Activated CD8-positive, alpha-beta T cell treated with anti-CD3 and anti-CD28 coated beads, Interleukin-2, amount 10 ng/mL, durations not matched to agents 7 days and 5 days (primary cell): ENCODE results near the gene PNPLA7. TPM values are rescaled to one million over a fixed set of nuclear protein-coding genes. Genes with fewer than 3 reads are reported as not detected.
"Not testable (repeated sequence)": the region's sequence is repeated elsewhere in the genome, so short reads cannot be mapped to it uniquely, and the experiment has no call there.

ENCODE experiments used
- ATAC-seq: fragments of 150-1000 bp; cut with Tn5 transposase; one replicate; pipeline ENCODE4 v1.10.0; 2021; ENCODE audit warnings: moderate library complexity
- CTCF ChIA-PET: fragments of 350-600 bp; sonication (Branson Sonifier 250); formaldehyde crosslinking; loops from one replicate; lab custom pipeline; 2021; ENCODE audit warnings: antibody characterized with exemption; lab: Charles Lee
- POLR2A ChIA-PET: fragments of 350-600 bp; sonication (Branson Sonifier 250); formaldehyde crosslinking; loops from one replicate; lab custom pipeline; 2021; ENCODE audit warnings: antibody characterized with exemption; lab: Charles Lee
- DNase-seq: peaks from one replicate; pipeline ENCODE4 v3.0.0-alpha.2; 2020
- H3K27ac Mint-ChIP-seq: one replicate; pipeline ENCODE4 v1.8.0; 2021; ENCODE audit warnings: mild to moderate bottlenecking, mixed read lengths
- H3K27me3 Mint-ChIP-seq: one replicate; pipeline ENCODE4 v1.8.0; 2021; ENCODE audit warnings: low read depth, mixed read lengths
- H3K36me3 Mint-ChIP-seq: one replicate; pipeline ENCODE4 v1.8.0; 2021; ENCODE audit warnings: low read depth, mixed read lengths
- H3K4me1 Mint-ChIP-seq: one replicate; pipeline ENCODE4 v1.8.0; 2021; ENCODE audit warnings: low read depth, mixed read lengths
- H3K4me3 Mint-ChIP-seq: one replicate; pipeline ENCODE4 v1.8.0; 2021; ENCODE audit warnings: mild to moderate bottlenecking, mixed read lengths
- H3K9me3 Mint-ChIP-seq: one replicate; pipeline ENCODE4 v1.8.0; 2022; ENCODE audit warnings: mixed read lengths; ENCODE audit not compliant: insufficient read depth
- total RNA-seq, 2 experiments: library from RNA; stranded (reverse); gene quantifications; one replicate each; pipeline ENCODE4 v1.2.3, GENCODE V29; 2021

Gene PNPLA7
- total RNA-seq, 2 experiments from 2014 or later: 3.4 to 3.7 TPM

DNA sequence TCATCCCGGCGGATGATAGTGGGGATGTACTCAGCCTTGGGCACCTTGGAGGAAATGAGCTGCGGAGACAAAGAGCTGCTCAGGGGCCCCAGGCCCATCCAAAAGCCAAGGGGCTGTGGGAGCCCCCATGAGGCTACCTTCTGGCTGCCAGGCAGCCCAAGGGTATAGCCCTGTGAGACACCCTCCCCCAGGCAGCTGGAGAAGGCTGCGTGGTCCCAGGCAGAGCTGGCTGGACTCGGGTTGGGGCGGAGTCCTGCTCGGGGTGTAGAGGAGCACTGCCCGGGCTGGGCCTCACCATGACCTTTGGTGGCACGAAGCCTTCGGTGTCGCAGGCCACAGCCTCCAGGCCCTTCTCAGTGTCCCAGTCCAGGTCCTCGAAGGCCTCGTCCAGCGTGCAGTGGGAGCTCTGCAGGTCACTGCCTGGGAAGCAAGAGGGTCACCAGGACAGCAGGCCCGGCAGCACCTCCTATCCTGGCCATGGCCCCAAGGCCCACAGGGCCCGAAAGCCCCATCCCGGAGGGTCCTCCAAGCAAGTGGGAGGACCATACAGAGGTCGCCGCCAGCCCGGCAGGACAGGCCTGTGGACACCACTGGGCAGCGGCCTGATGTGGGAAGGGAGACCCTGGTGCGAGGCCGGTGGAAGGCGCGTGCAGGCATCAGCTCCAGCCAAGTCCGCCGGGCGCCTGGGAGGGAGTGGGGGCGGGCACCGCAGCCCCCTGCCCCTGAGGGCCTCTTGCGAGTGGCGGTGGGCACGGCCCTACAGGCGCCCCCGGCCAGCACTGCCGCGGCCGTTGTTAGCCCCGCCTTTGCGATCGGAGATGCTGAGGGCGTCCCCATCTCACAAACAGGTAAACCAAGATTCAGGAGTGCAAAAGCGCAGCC, 97.2 kb downstream of the PNPLA7 start:
- Mint-ChIP-seq H3K4me1 (peaks cover 32% of the 10 kb centered on the region), H3K27ac (peak overlapping the region; percentile 79), H3K27me3 (no peaks in the 10 kb centered on the region), H3K4me3 (no peak overlapping the region), H3K36me3 (peaks cover 44% of the 10 kb centered on the region), H3K9me3 (no peaks in the 10 kb centered on the region)
- ChIA-PET CTCF (interaction anchor here (1.3 kb wide), 1 partner anchor 30 kb away, joined by 4 read pairs; the partner anchor contains the start of genes EXD3 and NOXA1), POLR2A (no interaction called here)
- no peak for ATAC-seq
- DNase-seq: no peak

- H3K27ac Mint-ChIP-seq: peak overlapping the region; percentile 79
- H3K4me3 Mint-ChIP-seq: no peak overlapping the region
- no peaks in the 10 kb centered on the region for H3K9me3 Mint-ChIP-seq
- ChIA-PET CTCF (interaction anchor here (1.3 kb wide), 1 partner anchor 29 kb away, joined by 4 read pairs; the partner anchor contains the start of genes EXD3 and NOXA1), POLR2A (no interaction called here)
- peaks cover 49% of the 10 kb centered on the region for H3K36me3 Mint-ChIP-seq
- no peaks in the 10 kb centered on the region for H3K27me3 Mint-ChIP-seq
- ATAC-seq: no peak
- peaks cover 33% of the 10 kb centered on the region for H3K4me1 Mint-ChIP-seq
- peak; percentile 40 for DNase-seq
These were observed 98.0 kb downstream of the PNPLA7 start for GRCh38 chr9:137452006-137452760.

GRCh38 chr9:137451264-137452005, 98.8 kb downstream of the PNPLA7 start:
- H3K36me3 Mint-ChIP-seq: peaks cover 45% of the 10 kb centered on the region
- H3K27me3 Mint-ChIP-seq, DNase-seq, CTCF ChIA-PET, POLR2A ChIA-PET, ATAC-seq, H3K9me3 Mint-ChIP-seq, H3K4me3 Mint-ChIP-seq: not testable (repeated sequence)
- peaks cover 32% of the 10 kb centered on the region for H3K4me1 Mint-ChIP-seq
- peak overlapping the region; percentile 79 for H3K27ac Mint-ChIP-seq

DNA sequence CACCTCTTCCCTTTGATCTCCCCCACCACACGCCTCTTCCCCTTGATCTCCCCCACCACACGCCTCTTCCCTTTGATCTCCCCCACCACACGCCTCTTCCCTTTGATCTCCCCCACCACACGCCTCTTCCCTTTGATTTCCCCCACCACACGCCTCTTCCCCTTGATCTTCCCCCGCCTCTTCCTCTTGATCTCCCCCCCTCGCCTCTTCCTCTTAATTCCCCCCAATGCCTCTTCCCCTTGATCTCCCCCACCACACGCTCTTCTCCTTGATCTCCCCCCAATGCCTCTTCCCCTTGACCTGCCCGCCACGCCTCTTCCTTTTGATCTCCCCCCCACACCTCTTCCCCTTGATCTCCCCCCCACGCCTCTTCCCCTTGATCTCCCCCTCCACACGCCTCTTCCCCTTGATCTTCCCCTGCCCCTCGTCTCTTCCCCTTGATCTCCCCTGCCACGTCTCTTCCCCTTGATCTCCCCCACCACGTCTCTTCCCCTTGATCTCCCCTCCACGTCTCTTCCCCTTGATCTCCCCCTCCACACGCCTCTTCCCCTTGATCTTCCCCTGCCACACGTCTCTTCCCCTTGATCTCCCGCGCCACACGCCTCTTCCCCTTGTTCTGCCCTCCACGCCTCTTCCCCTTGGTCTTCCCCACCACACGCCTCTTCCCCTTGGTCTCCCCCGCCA, 99.5 kb downstream of the PNPLA7 start:
- H3K4me3 Mint-ChIP-seq, ATAC-seq, H3K9me3 Mint-ChIP-seq, CTCF ChIA-PET, POLR2A ChIA-PET, H3K27me3 Mint-ChIP-seq: not testable (repeated sequence)
- Mint-ChIP-seq H3K36me3 (peaks cover 43% of the 10 kb centered on the region), H3K4me1 (peaks cover 32% of the 10 kb centered on the region), H3K27ac (peak overlapping the region; percentile 55)
- peak; percentile 56 for DNase-seq

DNA sequence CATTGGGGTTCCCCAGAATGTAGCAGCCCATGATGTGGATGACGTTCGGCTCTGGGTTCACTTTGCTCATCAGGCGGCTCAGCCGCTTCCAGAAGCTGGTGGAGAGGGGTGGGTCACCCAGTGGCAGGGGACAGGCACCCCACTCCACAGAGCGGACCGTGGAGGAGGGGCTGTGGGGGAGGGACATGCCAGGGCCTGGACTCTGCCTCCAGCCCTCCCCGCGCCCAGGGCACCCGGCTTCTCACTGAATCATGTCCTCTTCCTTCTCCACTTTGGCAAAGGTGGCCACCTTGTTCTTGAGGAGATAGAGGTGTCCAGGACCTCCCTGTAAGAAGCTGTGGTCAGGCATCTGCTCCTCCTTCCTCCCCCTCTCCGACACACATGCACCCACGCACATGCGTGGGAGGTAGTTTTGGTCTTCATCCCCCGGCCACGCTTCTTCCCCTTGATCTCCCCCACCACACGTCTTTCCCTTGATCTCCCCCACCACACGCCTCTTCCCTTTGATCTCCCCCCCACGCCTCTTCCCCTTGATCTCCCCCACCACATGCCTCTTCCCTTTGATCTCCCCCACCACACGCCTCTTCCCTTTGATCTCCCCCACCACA, 100.2 kb downstream of the PNPLA7 start:
- Mint-ChIP-seq H3K36me3 (peaks cover 39% of the 10 kb centered on the region), H3K27ac (peak overlapping the region; percentile 80), H3K9me3 (no peaks in the 10 kb centered on the region), H3K4me1 (peaks cover 38% of the 10 kb centered on the region), H3K4me3 (no peak overlapping the region), H3K27me3 (peaks cover 4% of the 10 kb centered on the region)
- DNase-seq: peak; percentile 58
- CTCF ChIA-PET: no interaction called here
- ATAC-seq: no peak
- POLR2A ChIA-PET: interaction anchor here (0.8 kb wide), 1 partner anchor 12 kb away, joined by 3 read pairs; no protein-coding TSS in a partner anchor

DNA sequence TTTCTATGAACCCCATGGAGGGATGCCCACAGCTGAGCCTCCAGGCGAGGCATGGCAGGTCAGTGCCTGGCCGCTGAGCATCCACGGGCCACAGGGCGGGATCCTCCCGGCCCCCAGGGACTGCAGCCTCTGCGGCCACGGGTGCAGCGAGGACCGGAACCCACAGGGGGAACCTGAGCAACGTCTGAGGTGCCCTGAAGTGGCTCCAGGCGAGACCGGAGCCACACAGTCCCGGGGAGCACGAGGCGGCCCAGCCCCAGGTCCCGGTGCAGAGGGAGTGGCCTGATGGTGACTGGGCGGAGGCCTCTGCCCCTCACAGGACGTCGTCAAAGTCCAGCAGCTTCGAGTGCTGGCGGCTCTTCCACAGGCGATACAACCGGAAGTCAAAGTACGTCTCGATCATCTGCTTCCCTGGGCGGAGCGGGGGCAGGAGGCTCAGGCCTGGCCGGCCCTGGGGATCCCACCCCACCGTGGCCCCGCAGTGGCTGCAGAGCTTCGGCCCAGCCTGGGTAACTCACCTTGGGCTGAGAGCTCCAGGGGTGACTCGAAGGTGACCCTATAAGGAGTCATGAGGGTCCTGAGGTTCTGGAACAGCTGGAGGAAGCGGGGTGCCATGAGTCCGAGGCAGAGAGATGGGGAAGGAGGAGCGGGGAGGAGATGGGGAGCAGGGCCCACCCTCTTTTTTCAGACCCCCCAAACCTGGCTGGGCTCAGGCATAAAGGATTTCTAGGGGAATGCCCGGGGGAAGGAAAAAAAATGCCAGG, 100.9 kb downstream of the PNPLA7 start:
- Mint-ChIP-seq H3K27me3 (peaks cover 4% of the 10 kb centered on the region), H3K4me1 (peaks cover 37% of the 10 kb centered on the region), H3K4me3 (no peak overlapping the region), H3K9me3 (no peaks in the 10 kb centered on the region), H3K27ac (peak overlapping the region; percentile 57), H3K36me3 (peaks cover 31% of the 10 kb centered on the region)
- ChIA-PET POLR2A (interaction anchor here (0.8 kb wide), 1 partner anchor 12 kb away, joined by 3 read pairs; no protein-coding TSS in a partner anchor), CTCF (no interaction called here)
- ATAC-seq (no peak), DNase-seq (no peak)

- H3K4me3 Mint-ChIP-seq: no peak overlapping the region
- no peaks in the 10 kb centered on the region for H3K9me3 Mint-ChIP-seq
- DNase-seq (no peak), ATAC-seq (no peak)
- H3K27ac Mint-ChIP-seq: peak overlapping the region; percentile 52
- peaks cover 28% of the 10 kb centered on the region for H3K36me3 Mint-ChIP-seq
- ChIA-PET CTCF (no interaction called here), POLR2A (no interaction called here)
- peaks cover 4% of the 10 kb centered on the region for H3K27me3 Mint-ChIP-seq
- H3K4me1 Mint-ChIP-seq: peaks cover 34% of the 10 kb centered on the region
These were observed 101.6 kb downstream of the PNPLA7 start for GRCh38 chr9:137448602-137448962.

DNA sequence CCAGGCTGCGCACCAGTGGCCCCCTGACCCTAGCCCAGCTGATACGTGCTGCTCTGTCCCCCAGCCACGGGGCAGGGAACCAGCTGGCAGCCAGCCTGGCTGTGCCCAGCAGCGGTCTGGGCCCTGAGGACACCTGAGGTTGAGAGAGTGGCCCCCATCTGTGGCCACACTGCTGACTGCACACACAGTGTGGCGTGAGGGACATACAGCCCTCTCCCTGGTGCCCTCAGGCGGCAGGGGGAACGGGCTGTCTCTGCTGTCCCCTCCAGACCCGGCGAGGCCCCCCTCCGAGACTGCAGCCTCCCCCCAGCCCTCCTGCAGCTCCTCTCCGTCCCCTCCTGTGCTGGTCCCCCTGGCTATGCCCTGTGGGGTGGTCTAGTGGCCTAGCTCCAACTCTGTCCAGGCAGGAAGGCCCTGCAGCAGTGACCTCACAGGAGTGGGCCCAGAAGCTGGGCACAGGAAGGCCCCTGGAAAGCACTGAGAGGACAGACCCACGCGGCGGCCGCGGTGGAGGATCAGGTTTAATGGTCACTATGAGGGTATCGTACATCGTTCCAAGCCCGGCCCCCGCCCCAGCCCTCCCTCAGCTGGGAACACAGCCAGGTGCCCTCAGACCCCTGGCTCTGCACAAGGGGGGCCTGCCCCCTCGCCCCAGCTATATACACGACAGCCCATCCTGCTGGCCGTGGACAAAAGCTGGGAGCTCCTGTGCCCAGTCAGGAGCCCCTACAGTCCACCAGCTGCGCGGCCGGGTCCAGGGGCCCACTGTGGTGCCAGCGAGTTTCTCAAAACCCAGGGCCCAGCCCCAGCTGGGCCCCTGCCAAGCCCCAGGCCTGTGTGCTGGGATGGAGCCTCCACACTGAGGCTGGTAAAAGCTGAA, 102.2 kb downstream of the PNPLA7 start:
- Mint-ChIP-seq H3K9me3 (no peaks in the 10 kb centered on the region), H3K36me3 (peaks cover 26% of the 10 kb centered on the region), H3K4me1 (peaks cover 33% of the 10 kb centered on the region), H3K4me3 (no peak overlapping the region), H3K27ac (no peak overlapping the region), H3K27me3 (peaks cover 7% of the 10 kb centered on the region)
- no peak for DNase-seq
- ChIA-PET POLR2A (interaction anchor here (0.7 kb wide), 1 partner anchor 145 kb away, joined by 3 read pairs; the partner anchor contains the start of gene NRARP), CTCF (interaction anchor here (1.4 kb wide), 1 partner anchor 25 kb away, joined by 3 read pairs; the partner anchor contains the start of gene EXD3)
- no peak for ATAC-seq

DNA sequence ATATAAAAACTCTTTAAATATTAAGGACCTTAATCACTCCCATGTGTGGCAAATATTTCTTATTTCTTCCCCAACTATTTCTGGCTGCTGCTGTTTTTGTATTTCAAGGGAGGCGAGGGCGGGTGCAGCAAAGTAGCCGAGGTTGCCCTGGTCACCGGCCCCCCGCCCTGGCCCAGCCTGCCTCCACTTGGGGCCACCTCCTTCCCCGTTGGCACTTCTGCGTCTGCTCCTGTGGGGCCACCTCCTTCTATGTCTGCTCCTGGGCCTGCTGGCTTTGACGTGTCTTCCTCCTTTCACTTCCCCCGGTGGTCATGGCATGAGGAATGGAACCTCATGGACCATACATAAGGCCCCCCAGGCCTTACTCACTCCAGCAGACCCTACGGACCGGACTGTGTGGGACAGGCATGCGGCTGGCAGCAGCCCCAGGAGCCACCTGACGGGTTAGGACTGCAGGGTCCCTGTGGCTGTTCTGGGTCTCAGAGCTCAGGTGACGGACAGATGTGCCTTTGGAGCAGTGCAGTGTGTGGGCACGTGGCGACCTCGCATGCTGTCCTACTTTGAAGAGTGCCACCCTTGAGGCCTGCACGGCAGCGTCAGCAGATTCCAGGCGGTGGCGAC, 103.2 kb downstream of the PNPLA7 start:
- Mint-ChIP-seq H3K36me3 (peaks cover 20% of the 10 kb centered on the region), H3K27me3 (peaks cover 13% of the 10 kb centered on the region), H3K27ac (no peak overlapping the region), H3K4me1 (peaks cover 27% of the 10 kb centered on the region), H3K4me3 (no peak overlapping the region), H3K9me3 (no peaks in the 10 kb centered on the region)
- DNase-seq (no peak), ATAC-seq (no peak)
- CTCF ChIA-PET: interaction anchor here (0.9 to 3.2 kb wide), 4 partner anchors 15 to 105 kb away, joined by 3 to 14 read pairs (median 4); partner anchors contain the start of genes EXD3, MRPL41 and NOXA1
- POLR2A ChIA-PET: no interaction called here
